H1 (cell line): ENCODE measurements around the gene TSHZ2. TPM values are rescaled to one million over a fixed set of nuclear protein-coding genes. Genes with fewer than 3 reads are reported as not detected.

Source experiments
- KDM5A ChIP-seq: fragments of 200-600 bp; IDR thresholded peaks from 2 replicates; pipeline ENCODE4 v1.7.1; 2012; ENCODE audit warnings: mild to moderate bottlenecking, low read length, inconsistent platforms, mixed read lengths
- SAP30 ChIP-seq: fragments of 300-600 bp; sonication (generic); IDR thresholded peaks from 2 replicates; pipeline ENCODE4 v1.7.1; 2012; ENCODE audit warnings: low read length, moderate library complexity, mild to moderate bottlenecking, inconsistent platforms; ENCODE audit not compliant: insufficient read depth, insufficient replicate concordance
- TCF12 ChIP-seq: IDR thresholded peaks from 2 replicates; pipeline ENCODE4 v1.6.1; 2011; ENCODE audit warnings: low read depth, mild to moderate bottlenecking, low read length
- polyA plus RNA-seq, 7 experiments: library from polyadenylated mRNA; depleted of rRNA in 3 of 7; stranded (reverse) in 5 of 7; unstranded in 2 of 7; fragments of >200 nt in 5 of 7; fragments of 200-250 nt in 2 of 7; gene quantifications; 1 replicate in 5 of 7; 2 replicates in 1 of 7; 4 replicates in 1 of 7; pipeline versions ENCODE4 v1.2.1 to v1.2.3, GENCODE V29; 2011 to 2013; ENCODE audit warnings: missing spikeins in 2 of 7, mixed read lengths in 2 of 7
- total RNA-seq: library from RNA; stranded (reverse); fragmentation: NEBNext Ultra II Directional; extraction: Animal tissue kit (Norgen Biotek cat#: 25700); gene quantifications from 2 replicates; pipeline ENCODE4 v1.2.1, GENCODE V29; 2021

TSHZ2 gene
- total and polyA plus RNA-seq, 2 of the 8 experiments (the other 6 are each of a cell fraction or from before 2014, with no cell fraction given), result 0.14 to 0.30 TPM

GRCh38 chr20:53165452-53165851, 193.3 kb downstream of the TSHZ2 start (continued):
- TF ChIP-seq KDM5A (no peak), TCF12 (no peak), SAP30 (no peak)
